NCI-H128 (cell line): ENCODE data around the gene LYRM9.
"Not testable (repeated sequence)": the region's sequence is repeated elsewhere in the genome, so short reads cannot be mapped to it uniquely, and the experiment has no call there.

ENCODE experiments used
- DNase-seq: peaks from one replicate; lab custom pipeline; 2025; ENCODE audit not compliant: unreplicated experiment; lab: John Stamatoyannopoulos, UW

LYRM9 gene

DNA sequence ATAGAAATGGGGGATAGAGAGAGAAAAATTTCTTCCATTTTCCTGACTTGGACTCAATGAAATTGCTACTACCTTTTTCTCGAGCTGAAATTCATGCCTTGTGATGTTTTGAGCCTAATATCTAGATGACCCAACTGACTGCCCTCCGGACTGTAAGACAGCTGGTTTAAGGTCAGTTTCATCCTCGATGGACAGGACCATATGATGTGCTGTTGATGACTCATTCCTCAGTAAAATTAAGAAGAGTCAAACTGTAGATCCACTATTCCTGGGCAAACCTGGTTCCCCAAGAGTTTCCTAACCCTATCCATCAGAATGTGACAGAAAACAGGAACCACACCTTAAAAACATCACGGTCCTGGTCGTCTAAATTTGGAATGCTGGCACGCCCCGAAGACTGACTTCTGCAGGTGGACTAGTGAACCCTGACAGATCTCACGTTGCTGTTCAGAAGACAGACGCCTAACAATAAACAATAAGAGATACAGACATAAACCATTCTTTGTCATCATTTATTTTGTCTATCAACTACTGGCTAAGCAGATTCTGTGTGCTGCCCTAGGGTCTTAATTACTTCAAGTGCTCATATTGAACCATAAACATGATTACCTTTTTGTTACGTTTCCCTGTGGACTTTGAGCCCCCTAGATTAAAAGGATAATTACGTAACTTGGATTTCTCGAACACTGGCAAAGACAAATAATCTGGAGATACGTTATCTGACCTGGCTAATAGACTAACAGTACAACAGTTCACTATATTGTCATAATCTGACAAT lies 47.7 kb downstream of the LYRM9 start:
- DNase-seq, result no peak

GRCh38 chr17:27840688-27841087 lies 52.5 kb downstream of the LYRM9 start:
- DNase-seq, result no peak

GRCh38 chr17:27840406-27840678 lies 52.8 kb downstream of the LYRM9 start:
- not testable (repeated sequence) for DNase-seq

DNA sequence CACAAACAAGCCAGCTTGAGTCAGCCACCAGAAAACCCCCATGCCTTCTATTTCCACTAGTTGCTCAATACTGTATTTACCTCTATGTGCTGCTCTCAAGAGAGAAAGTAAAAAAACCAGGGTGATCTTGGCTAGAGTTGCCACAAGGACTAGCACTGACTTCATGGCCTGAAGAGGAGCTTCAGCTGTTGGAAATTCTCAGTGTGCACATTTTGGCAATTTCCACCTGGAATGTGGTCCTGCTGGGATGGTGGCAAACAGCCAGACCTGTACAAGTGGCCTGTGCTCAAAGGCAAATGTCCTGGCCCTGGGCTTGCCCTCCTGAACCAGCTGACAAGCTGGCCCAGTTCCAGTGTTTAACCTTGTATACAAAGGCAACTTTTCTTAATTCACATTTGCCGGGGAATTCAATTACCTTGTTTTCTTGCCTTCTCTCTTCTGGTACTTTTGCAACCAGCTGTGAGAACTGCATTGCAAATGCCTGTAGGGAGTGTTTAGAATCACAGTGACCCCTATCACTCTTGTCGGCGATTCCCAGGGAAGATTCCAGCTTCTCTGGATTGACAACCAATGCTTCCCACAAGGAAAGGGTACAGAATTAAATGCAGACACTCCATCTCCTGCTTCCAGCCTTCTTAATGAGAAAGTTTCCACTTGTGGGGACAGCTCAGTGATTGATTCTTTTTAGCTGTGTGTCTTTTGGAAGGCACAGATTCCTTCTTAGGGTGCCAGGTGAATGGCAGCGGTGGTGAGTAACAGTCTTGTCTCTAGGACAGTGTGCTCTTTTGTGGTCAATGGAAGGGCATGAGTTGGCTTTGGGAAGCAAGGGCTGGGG lies 53.4 kb downstream of the LYRM9 start:
- not testable (repeated sequence) for DNase-seq

- DNase-seq, result not testable (repeated sequence)
These were observed 54.6 kb downstream of the LYRM9 start for GRCh38 chr17:27838607-27839006.

- not testable (repeated sequence) for DNase-seq
These were observed 55.4 kb downstream of the LYRM9 start for GRCh38 chr17:27837769-27838168.

- no peak for DNase-seq
These were observed 56.5 kb downstream of the LYRM9 start for GRCh38 chr17:27836651-27837050.

DNA sequence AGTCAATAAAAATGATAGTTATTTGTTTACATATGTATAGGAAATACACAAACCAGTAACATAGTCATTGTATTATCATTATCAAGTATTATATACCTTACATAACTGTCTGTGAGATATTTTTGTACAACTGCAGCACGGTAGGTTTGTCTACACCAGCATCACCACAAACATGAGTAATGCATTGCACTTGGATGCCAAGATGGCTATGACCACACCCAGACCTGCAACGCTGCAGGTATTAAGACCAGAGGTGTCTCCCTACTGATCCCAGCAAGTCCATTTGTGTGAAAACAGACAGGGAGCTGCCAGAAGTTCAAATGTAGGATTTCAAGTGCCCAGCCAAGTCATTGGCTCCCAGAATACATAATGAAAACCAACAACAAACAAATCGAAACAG lies 58.6 kb downstream of the LYRM9 start:
- no peak for DNase-seq

GRCh38 chr17:27832831-27833230 lies 60.3 kb downstream of the LYRM9 start:
- DNase-seq, result no peak

DNA sequence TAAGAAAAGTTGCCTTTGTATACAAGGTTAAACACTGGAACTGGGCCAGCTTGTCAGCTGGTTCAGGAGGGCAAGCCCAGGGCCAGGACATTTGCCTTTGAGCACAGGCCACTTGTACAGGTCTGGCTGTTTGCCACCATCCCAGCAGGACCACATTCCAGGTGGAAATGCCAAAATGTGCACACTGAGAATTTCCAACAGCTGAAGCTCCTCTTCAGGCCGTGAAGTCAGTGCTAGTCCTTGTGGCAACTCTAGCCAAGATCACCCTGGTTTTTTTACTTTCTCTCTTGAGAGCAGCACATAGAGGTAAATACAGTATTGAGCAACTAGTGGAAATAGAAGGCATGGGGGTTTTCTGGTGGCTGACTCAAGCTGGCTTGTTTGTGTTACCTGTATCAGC lies 63.3 kb downstream of the LYRM9 start:
- not testable (repeated sequence) for DNase-seq

DNA sequence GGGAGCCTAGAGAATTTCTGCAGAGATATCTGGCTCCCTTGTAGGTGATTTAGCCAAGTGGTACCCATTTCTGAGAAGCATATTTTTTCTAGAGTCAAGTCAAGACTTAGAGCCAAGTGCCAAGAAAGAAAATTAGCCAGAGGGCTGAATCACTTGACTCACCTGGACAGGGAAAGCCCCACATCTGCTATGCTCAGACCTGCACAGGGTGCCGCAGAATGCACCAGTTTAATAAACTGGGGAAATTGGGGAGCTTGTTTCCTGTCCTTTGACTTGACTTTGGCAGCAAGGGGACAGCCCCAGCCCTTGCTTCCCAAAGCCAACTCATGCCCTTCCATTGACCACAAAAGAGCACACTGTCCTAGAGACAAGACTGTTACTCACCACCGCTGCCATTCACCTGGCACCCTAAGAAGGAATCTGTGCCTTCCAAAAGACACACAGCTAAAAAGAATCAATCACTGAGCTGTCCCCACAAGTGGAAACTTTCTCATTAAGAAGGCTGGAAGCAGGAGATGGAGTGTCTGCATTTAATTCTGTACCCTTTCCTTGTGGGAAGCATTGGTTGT lies 63.9 kb downstream of the LYRM9 start:
- not testable (repeated sequence) for DNase-seq
